ENCODE results near the gene FAAP20.
A peak's percentile ranks its signal among the peaks of the same experiment; 100 is the strongest.

The FAAP20 gene, protein sequence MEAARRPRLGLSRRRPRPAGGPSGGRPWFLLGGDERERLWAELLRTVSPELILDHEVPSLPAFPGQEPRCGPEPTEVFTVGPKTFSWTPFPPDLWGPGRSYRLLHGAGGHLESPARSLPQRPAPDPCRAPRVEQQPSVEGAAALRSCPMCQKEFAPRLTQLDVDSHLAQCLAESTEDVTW

DNA sequence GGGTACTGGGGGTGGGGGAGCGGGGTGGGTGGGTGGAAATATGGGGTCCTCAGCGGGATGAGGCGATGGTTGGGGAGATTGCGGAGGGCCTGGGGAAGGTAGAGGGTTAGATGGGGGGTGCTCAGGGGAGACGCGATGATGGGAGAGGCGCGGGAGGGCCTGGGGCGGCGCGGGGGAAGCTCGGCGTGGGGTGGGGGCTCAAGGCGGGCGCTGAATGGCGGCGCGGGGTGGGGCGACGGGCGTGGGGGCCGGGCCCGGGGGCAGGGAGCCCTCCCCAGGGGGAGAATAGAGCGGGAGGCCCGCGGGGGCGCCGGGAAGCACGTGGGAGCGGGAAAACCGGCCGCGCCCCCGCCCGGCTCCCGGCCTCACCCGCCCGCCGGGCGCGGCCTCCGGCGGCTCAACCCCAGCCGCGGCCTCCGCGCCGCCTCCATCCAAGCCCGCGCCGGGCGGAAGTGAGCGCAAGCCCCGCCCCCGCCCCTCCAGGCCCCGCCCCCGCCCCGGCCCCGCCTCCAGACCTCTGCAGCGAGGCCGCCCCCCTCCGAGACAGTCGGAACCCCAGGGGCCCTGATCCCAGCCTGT lies at the start of gene FAAP20:
TSS of gene FAAP20 (minus strand) at position 454 of the 579 bp plus-strand sequence. CDS start at position 431, 23 bp downstream.
- peak; percentile 51 to 83 for DNase-seq

DNA sequence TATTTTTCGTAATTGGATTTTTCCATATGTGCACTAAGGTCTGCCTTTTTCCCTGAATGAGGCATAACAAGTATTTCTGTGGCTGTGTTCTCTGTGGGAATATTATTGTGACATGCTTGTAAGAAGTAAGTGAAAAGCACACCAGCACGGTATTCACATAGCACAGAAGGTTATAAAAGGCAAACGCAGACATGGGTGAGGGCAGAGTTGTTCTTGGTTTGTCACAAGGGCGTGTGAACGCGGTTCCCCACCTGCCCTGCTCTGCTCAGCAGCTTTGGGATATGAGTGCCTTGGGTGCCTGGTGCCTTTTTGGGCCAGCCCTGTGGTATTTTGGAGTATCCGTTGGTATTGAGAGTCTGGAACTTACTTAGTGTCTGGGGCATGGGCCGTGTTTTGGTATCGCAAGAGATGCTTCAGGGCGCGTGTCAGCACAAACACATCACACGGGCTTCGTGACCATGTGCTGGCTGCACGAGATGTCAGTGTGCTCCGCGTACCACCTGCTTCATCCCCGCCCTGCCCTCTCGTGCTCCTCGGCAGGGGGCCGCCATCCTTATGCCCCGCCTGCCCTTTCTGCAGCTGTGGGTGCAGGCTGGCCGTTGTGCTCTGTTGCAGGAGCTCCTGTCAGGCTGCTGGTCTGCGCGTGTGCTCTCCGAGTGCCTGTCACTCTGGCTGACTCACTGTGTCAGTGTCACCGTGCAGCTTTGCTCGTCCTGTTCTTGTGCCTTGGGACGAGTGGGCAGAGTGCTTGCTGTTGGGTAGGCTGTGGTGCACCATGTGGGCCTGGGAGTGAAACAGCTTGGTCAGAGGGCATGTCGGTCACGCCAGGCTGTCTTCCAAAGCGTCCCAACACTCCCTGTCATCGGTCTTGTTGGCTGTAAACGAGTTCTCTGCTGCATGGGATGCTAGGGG lies 48.5 kb upstream of the FAAP20 start:
- DNase-seq, result no peak

DNA sequence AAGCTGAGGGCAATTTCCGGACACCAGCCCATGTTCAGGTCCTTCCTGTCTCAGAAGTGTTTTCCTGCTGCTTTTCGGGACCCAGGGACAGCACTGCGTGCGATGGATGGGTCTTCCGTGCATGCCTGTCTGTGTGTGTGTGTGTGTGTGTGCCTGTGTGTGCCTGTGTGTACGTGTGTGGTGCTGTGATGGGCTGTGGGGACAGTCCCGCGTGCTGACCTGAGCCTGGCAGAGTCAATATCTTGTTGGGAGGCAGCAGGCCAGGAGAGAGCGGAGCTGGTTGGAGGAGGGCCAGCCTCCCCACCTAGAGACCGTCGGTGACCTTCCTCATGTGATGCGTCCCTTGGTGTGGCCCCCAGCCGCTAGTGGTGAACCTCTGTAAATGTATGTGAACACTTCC lies 47.2 kb upstream of the FAAP20 start:
- DNase-seq, result no peak

DNA sequence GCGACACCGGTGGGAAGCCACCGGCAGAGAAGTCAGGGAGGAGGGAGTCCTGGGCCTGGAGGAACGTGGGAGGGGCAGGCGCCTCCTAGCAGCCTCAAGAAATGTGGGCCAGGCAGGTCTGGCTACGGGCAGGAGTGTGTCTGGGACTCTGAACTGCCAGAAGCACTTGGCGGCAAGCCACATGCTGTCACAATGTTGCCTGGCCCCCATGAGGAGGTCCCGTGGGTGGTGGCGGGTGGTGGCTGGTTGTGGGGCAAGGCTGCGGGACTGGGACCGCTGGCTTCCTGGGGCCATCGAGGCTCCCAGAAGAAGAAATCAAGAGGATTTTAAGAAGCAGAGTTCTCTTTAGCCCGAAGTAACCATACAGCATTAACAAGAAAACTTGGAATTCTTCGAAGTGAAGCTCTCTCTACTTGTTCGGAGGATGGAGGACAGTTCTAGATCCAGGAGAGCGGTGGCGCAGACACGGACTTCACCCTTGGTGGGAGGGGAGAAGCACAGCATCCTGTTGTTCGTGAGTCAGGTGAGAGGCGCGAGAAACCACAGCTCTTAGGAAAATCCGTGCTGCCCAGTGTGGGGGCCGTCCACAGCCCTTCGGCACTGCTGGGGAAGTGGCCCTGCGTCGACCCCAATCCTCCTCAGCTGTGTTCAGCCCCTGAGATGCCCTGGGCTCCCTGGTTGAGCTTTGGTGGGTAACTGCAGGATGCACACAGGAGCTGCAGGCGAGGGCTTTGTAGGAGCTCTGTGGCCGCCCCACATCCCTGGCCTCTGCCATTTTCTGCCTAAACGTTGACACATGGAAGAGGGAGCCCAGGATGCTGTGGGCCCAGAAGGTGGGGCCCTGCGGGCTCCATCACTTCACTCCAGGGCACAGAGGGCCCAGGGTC lies 45.9 kb upstream of the FAAP20 start:
- DNase-seq, result peak in 1 of 2 donors; percentile 42

DNA sequence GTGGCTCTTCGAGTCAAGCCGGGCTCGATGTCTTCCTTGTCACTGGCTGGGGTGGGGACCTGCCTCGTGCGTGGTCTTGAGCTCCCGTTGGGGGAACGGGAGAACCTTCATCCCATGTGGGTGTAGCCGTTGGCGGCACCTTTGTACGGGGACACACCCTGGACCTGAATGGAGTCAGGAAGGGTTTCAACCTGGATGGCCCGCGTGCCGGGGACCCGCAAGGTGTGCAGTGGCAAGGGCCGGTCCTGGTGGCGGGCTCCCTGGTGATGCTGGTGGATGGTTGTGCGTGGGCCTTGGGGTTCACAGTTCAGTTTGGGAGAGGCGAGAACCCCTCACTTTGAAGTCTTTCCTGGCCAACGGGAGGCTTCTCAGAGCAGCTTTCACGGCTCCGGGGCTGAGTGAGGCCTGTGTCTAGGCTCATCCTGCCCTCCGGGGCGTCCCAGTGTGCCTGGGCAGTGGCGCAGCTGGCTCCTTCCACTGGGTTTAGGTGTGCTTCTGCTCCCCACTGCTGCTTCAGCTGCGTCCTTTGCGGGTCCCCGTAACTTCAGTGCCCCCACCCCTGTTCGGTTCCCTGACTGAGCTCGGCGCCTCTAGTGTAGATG lies 44.9 kb upstream of the FAAP20 start:
- DNase-seq, result no peak

DNA sequence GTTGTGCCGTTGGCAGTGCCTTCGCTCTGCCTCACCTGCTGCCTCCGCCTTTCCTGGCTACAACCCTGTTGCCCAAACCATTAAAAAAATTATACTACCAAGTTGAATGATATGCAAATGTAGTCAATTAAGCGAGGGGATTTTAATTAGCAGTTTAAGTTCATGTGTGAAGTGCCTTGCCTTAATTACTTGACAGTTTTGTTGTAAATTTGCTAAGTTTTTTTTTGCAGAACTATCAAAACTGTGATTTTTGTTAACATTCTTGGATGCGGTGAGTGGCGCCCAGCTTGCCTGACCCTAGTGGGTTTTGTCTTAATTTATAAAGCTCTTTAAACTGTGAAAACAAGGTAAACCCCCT lies 44.4 kb upstream of the FAAP20 start:
- DNase-seq, result no peak

DNA sequence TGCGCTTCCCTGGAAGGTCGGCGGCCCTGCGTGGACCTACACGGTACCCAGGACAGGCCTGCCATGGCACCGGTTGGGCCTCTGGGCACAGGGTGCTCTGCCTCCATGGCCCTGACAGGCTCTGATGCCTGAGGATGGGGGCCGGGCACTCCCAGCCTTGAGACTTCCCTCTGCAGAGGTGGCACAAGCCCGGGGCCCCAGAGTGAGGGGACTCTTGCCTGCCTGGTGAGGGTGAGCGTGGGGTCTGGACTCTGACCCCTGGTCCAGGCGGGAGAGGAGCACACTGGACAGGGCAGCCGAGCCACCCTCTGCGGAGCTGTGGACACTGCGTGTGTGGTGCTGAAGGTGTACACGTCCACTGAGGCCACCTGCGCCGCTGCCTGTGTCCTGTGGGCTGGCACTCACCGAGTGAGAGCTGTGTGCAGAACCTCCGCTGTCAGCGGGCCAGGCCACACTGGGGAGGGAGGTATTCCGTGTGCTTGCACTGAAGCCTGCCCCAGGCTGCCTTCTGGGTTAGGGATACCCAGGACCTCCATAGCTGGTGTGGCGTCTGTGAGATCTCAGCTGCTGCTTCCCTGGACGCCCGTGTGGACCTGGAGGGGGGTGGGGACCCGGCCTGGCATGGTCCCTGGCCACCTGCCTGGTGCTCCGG lies 43.9 kb upstream of the FAAP20 start:
- no peak for DNase-seq

DNA sequence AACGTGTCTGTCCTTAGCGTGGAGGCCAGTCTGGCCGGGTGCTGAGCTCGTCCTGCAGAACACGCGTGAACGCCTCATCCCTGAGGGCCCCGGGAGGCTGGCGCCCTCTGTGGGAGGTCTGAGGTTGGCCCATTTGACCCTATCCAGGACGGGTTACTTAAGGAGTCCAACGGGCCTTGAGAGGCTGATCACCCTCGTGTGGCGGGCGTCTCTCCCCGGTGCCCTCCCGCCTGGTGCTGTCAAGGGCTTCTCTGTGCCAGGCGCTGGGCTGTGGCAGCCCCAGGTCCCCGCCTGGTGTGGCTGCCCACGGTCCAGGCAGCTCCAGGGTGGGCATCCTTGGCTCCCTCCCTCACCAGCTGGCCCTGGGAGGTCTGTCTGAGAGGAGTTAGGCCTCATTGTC lies 43.2 kb upstream of the FAAP20 start:
- no peak for DNase-seq

DNA sequence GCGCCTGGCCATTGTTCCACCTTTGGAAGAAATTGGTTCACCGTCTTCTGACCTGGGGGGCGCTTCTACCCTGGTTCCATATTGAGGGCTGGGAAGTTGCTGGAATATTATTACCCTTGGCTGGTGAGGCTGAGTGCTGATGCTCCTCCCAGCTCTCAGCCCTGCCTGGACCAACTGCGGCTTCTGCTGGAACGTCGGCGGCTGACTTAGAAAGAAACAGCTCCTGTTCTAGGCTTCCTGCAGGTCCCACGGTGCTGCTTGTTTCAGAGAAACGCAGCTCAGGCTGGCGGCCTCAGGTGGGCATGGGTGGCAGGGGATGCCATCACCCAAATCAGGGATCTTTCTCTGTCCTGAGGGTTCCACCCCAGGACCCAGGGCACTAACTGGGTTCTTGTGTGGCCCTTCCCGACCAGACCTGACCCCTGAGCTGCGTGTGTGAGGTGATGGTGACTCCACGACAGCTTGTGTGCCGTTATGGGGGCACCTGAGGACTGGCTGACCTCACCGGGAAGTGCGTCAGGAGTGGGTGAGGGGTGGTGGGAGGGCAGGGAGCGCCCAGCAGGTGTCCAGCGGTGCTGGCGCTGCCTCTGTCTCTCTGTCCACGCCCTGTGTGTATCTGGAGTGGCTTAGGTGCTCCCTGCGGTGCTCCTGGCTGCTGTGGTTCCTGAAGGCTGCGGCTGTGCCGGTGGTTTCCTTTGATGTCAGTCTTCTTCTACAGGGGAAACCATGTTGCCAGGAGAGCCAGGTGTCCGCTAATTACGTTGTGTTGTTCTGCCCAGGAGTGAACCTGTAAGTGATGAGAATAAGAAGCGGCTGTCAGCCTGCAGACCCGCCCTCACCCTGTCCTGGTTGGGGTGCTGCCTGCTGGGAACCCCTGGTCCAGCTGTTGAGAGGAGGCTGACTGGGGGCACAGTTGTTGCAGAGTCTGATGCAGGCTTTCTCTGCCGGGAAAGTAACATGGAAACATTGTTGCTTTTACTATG lies 42.4 kb upstream of the FAAP20 start:
- peak; percentile 47 to 49 for DNase-seq

DNA sequence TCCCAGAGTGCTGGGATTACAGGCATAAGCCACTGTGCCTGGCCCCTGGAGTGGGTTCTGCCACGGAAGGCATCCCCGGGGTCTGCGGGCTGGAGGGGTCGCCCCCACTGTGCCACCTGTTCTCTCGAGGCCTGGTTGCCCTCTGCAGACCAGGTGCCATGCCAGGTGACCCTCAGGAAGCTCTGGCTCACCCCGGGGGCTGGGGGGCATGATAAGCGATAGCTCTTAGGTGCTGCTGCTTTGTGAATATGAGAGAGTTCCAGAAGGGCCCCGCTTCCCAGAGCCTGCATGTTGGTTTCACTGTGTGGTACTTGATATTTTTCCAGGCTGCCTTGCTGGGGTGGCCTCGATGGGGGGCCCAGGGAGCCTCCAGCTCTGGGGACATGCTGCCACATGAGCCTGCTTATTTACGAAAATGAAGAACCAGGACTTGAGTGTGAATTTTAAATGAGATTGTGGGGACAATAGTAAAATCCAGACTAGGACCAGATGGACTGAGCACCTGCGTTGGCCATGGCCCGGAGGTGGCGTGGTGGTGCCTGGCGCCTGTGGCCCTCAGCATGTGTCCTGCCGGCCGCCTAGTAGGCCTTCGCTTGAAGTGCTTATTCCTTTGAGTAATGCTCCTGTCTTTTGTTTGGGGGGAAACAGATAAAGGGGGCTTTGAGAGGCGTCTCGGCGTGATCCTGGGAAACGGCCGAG lies 40.9 kb upstream of the FAAP20 start:
- no peak for DNase-seq

DNA sequence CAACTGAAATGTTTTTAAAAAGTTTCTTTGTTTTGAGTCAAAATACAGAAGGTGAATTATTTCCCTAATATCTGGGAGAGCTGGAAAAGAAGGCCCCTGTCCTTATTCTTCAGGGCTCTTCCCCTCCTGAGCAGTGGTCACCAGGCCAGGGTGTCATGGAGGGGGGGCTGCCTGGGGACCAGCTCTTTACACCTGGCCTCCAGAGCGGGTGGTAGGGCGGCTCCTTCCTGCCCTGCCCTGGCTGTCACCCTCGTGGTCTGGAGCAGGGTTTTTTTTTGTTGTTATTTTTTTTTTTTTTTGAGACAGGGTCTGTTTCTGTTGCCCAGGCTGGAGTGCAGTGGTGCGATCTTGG lies 40.2 kb upstream of the FAAP20 start:
- DNase-seq, result no peak

DNA sequence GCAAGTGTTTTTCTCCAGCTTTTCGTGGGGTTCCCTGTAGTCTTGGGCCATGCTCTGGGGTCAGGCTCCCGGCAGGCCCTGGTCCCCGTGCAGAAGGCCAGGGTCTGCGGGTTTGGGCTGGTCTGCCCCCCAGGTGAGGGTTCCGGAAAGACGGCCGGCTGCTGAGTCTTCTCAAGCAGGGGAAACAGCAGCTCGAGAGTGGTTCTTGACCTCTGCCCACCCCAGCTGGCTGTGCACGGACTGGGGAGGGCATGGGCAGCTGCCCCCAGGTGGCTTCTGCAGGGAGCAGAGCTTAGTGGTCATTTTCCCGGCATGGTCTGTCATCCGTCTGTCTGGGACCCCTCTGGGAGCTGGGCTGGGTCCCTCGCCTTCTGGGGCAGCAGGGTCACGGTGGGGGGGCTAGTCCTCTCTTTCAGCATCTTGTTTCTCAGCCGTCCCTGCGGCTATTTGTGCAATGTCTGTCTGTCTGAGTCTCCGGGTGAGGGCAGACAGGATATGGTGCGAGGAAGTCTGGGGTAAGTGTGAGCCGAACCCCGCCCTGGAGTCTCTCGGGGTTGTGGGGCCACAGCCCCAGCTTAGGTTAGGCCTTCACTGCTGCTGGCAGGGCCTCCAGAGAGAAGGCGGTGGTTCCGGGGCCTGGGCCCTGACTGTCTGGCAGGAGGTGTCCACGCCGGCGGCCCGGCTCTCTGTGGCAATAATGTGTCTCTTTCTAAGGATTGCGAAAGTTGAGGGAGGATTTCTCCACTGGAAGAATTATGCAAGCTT lies 39.6 kb upstream of the FAAP20 start:
- peak; percentile 48 to 68 for DNase-seq

DNA sequence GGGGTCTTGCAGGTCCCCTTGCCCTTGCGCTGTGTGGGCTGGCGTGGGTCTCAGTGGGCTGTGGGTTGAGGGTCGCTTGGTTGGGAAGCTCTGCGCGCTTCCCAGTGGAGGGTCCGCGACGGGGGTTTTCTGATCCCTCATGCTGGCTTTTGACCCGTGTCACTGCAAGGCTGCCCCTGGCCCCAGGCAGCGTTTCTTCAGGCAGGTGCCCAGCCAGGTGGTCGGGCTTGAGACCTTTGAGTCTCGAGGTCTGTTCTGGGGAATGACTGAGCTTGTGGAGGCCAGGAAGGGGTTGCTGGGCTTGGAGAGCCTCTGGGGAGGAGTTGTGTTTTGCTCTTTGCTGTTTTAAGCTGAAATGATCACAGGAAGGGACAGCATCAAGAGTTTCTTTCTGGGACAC lies 38.9 kb upstream of the FAAP20 start:
- DNase-seq, result no peak

DNA sequence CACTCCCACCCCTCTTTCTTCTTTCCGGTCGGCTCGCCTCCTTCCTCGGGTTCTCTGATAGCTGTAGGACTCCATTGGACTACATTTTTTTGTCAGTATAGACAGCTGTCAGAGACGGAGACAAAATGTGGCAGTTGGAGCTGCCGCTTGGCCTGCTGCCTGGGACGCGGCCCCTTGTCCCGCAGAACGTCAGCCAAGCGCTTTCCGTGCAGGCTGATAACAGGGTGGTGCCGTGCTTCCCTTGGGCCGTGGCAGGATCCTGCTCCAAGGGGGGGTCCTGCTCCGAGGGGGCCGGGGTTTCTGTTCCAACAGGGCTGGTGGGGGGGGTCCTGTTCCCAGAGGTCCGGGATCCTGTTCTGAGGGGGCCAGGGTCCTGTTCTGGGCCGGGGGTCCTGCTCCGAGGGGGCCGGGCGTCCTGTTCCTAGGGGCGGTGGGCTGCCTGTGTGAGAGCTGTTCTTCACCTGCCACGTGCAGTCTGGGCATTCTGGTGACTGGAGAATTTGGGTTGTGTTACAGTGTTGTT lies 38.4 kb upstream of the FAAP20 start:
- no peak for DNase-seq

DNA sequence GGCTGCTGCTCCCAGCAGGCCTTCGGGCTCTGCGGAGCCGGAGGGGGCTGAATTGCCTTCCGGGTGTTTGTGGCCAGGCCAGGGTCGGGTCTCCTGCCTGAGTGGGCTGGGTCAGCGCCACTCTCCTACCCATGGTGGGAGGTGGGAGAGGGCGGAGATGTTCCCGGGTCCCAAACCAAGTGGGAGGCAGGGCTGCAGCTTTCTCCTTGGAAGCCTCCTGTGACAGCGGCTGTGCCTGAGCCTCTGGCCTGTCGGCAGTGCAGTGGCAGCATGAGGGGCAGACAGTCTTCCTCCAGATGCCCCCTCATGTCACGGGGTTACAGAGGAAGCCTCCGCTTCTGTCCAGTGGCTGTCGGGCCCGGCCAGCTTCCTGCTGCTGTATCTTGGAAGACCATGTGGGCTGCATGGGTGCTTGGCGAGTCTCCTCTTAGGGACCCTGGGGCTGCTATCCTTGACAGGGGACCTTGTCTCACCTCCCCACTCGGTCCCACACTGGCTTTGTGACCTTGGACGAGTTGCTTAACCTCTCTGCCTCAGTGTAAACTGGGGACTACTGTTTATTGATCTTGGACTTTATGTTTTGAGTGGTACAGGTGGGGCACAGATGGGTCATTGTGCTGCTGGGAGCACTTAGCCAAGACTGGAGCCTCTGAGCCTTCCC lies 37.8 kb upstream of the FAAP20 start:
- DNase-seq, result peak in 1 of 2 donors; percentile 23

DNA sequence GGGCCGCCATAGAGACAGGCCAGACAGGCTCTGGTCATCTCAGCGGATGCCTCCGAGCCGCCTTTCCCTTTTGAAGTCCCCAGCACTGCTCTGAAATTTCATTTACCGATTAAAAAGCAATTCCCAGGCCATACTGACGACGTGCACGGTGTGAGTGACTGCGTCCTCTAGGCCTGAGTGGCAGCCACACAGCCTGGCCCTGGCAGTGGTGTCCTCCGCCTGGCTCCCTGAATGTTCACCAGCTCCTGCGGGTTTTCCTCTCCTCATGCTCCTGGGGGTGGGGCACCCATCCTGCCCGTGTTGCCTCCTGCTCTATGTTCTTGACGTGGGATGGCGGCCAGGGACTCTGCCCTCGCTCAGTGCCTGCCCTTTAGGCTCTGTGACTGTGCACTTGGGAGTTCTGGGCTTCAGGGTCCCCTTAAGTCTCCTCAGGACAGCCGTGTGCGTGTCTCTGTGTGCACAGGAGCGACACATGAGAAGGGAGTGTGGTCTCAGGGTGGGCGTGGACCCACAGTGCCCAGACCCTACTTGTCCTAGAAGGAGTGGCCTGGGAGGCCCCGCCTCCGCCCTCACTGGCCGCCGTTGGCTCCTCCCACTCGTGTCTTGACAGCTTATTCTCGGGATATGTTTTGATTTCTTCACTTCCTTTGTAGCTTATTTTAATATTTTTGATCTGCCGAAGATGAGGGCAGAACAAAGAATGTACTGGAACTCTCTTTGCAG lies 37.1 kb upstream of the FAAP20 start:
- peak; percentile 73 to 74 for DNase-seq

DNA sequence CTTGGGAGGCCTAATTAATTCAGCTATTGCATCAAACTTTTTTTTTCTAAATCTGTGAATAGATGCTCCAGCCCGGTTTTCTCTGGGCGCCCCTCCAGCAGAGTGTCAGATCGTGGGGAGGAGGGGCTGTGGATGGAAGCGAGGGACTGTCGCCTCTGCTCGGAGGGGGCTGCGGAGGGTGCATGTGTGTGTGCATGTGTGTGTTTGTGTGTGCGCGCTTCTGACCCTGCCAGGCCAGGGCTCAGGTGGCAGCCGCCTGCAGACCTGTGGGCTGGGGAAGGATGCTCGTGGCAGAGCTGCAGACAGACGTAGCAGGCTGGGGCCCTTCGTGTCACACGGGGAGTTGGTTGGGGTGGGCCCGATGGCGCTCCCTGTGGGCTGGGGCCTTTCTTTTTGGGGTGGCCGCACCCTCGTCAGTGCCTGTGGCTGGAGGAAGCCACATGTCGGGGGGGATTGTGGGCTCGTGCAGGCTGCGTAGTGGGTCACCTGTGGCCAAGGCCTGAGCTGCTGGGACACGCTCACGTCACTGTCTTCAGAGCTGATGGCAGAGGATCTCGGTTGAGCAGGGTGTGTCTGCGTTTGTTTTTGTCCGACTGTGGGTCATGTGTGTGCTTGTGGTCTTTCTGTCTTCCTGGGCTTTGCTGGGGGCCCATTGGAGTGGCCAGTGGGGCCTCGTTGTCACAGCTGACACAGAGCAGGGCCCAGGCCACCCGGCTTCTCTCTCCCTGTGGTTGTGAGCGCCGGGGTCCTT lies 36.4 kb upstream of the FAAP20 start:
- peak in 1 of 2 donors; percentile 47 for DNase-seq
